Measurements from ENCODE around the gene TMEM181. TPM values are rescaled to one million over a fixed set of nuclear protein-coding genes. Genes with fewer than 3 reads are reported as not detected.
"Not testable (repeated sequence)": the region's sequence is repeated elsewhere in the genome, so short reads cannot be mapped to it uniquely, and the experiment has no call there.

The TMEM181 gene
- total RNA-seq, 4 donors from 2014 or later, result 10.5 to 22.1 (median 16.8) TPM

DNA sequence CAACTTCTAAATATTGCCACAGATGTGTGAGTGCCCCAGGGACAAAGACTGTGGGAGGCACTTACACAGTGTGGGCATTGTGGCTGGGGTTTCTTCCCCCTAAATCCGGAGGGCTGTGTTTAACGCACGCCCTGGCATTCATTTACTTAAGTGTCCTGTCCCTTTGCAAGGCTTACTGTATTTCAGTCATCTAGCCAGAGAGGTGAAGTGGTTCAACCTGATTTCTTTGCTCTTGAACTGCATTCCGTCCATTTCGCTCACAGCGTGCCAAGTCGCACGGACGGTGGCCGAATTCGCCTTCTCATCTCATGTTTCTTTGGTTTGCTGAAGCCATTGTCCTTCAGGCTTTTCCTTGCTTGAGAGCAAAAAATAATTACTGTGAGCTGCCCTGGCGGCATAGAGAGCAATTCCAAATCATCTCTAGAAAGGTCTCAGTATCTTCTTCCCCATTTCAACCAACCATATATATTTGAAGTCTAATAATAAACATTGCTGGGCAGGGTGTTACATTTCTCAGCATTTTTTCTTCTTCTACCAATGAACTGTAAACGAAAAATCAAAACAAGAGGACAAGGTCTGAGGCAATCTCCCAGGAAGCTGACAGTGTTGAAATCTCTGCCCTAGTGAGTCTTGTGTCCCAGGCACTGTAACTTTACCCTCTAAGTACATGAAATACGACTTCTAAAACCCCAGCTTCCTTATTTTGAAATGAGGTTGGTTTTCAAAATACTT is 106.9 kb downstream of the TMEM181 start:
- Histone ChIP-seq H3K9me3 (no peaks in the 10 kb centered on the region), H3K4me1 (peaks cover 9 to 97% (median 29%) of the 10 kb centered on the region in 3 donors), H3K27ac (peak overlapping the region; percentile 23 to 78 (median 70)), H3K27me3 (no peaks in the 10 kb centered on the region), H3K36me3 (peaks cover 0 to 4% (median 0%) of the 10 kb centered on the region in 3 donors), H3K4me3 (no peak overlapping the region)
- WGBS, 2 donors, result 77 to 78% methylated on average over 14 of the region's 14 CpGs
- TF ChIP-seq CTCF (IDR thresholded peaks at IDR 0.05), result no peak
- TF ChIP-seq POLR2A (IDR thresholded peaks at IDR 0.05), result peak in 1 of 4 donors; percentile 39
- intact Hi-C loops (cut with DNase I), result no loop called here
- DNase-seq, result no peak

GRCh38 chr6:158667360-158667981 is 107.6 kb downstream of the TMEM181 start:
- Histone ChIP-seq H3K9me3 (no peaks in the 10 kb centered on the region), H3K4me3 (no peak overlapping the region), H3K36me3 (peaks cover 0 to 4% (median 0%) of the 10 kb centered on the region in 3 donors), H3K27me3 (no peaks in the 10 kb centered on the region), H3K27ac (peak overlapping the region; percentile 23 to 73 (median 66)), H3K4me1 (peaks cover 9 to 90% (median 26%) of the 10 kb centered on the region in 3 donors)
- peak in 1 of 4 donors; percentile 14 for TF ChIP-seq POLR2A (IDR thresholded peaks at IDR 0.05)
- no peak for TF ChIP-seq CTCF (IDR thresholded peaks at IDR 0.05)
- no peak for DNase-seq
- 86 to 91% methylated on average over 8 of the region's 8 CpGs for WGBS, 2 donors
- intact Hi-C loops (cut with DNase I), result no loop called here

DNA sequence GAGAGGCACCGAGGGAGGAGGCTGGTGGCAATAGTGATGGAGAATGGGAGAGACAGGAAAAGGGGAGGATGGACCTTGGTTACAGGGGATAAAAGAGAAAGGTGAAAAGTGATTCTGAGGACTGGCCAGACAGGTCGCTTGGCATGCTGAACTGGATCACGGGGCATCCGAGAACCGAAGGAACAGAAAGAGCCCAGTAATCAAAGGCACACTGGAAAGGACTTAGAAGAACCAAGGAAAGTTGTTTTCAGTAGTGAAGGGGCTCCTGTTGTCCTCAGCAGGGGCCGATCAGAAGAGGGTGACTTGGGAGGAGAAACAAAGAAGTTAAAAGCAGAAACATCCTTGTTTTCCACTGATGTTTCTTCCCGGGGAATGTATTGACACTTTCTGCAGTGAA is 108.8 kb downstream of the TMEM181 start:
- peaks cover 9 to 77% (median 18%) of the 10 kb centered on the region in 3 donors for H3K4me1 ChIP-seq
- peaks cover 0 to 4% (median 0%) of the 10 kb centered on the region in 3 donors for H3K36me3 ChIP-seq
- WGBS, 2 donors, result 47 to 51% methylated on average over 7 of the region's 7 CpGs
- DNase-seq, result no peak
- H3K4me3 ChIP-seq, result no peak overlapping the region
- H3K9me3 ChIP-seq, result no peaks in the 10 kb centered on the region
- H3K27me3 ChIP-seq, result no peaks in the 10 kb centered on the region
- no peak for TF ChIP-seq POLR2A (IDR thresholded peaks at IDR 0.05)
- no peak for TF ChIP-seq CTCF (IDR thresholded peaks at IDR 0.05)
- intact Hi-C loops (cut with DNase I), result no loop called here
- peak overlapping the region in 3 of 4 donors; percentile 45 to 73 (median 66) for H3K27ac ChIP-seq

GRCh38 chr6:158669145-158670035 is 109.5 kb downstream of the TMEM181 start:
- no peaks in the 10 kb centered on the region for H3K27me3 ChIP-seq
- intact Hi-C loops (cut with DNase I), result no loop called here
- peak overlapping the region in 3 of 4 donors; percentile 45 to 73 (median 66) for H3K27ac ChIP-seq
- no peaks in the 10 kb centered on the region for H3K9me3 ChIP-seq
- WGBS, 2 donors, result 39 to 54% methylated on average over 7 of the region's 7 CpGs
- H3K4me3 ChIP-seq, result no peak overlapping the region
- H3K36me3 ChIP-seq, result peaks cover 0 to 4% (median 0%) of the 10 kb centered on the region in 3 donors
- H3K4me1 ChIP-seq, result peaks cover 9 to 71% (median 15%) of the 10 kb centered on the region in 3 donors
- TF ChIP-seq CTCF (IDR thresholded peaks at IDR 0.05) (no peak), POLR2A (IDR thresholded peaks at IDR 0.05) (no peak)
- DNase-seq, result no peak

DNA sequence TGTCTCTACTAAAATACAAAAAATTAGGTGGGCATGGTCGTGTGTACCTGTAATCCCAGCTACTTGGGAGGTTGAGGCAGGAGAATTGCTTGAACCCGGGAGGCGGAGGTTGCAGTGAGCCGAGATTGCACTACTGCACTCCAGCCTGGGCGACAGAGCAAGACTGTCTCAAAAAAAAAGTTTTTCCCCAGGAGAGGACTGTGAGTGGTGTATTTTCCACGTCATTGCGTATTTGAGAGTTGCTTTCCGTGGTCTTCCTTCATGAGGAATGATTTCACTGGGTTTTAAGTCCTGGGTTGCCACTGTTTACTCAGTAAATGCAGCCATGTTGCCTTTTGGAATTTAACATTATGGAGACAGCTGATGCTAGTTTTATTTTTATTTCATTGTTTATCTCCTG is 112.2 kb downstream of the TMEM181 start:
- intact Hi-C loops (cut with DNase I); H3K4me3 ChIP-seq; H3K9me3 ChIP-seq; DNase-seq; H3K27ac ChIP-seq; H3K27me3 ChIP-seq; H3K36me3 ChIP-seq: not testable (repeated sequence)
- H3K4me1 ChIP-seq, result peaks cover 9 to 43% (median 15%) of the 10 kb centered on the region in 3 donors
- WGBS, 2 donors, result 80 to 83% methylated on average over 7 to 8 of the region's 8 CpGs

Data from esophagus squamous epithelium (tissue), 5 donors.